ENCODE data around the gene ENPP3.
A peak's percentile ranks its signal among the peaks of the same experiment; 100 is the strongest.
"Not testable (repeated sequence)": the region's sequence is repeated elsewhere in the genome, so short reads cannot be mapped to it uniquely, and the experiment has no call there.

ENPP3 gene

GRCh38 chr6:131685266-131685780 lies 48.2 kb downstream of the ENPP3 start:
- no peak for DNase-seq (ENCODE audit: low spot score)

GRCh38 chr6:131687022-131687421 lies 49.9 kb downstream of the ENPP3 start:
- no peak for DNase-seq (ENCODE audit: low spot score)

GRCh38 chr6:131688286-131688685 lies 51.2 kb downstream of the ENPP3 start:
- DNase-seq (ENCODE audit: low spot score), result no peak

GRCh38 chr6:131692031-131692430 lies 54.9 kb downstream of the ENPP3 start:
- DNase-seq (ENCODE audit: low spot score), result no peak

- DNase-seq (ENCODE audit: low spot score), result no peak
Measured at GRCh38 chr6:131692589-131692988, 55.5 kb downstream of the ENPP3 start.

DNA sequence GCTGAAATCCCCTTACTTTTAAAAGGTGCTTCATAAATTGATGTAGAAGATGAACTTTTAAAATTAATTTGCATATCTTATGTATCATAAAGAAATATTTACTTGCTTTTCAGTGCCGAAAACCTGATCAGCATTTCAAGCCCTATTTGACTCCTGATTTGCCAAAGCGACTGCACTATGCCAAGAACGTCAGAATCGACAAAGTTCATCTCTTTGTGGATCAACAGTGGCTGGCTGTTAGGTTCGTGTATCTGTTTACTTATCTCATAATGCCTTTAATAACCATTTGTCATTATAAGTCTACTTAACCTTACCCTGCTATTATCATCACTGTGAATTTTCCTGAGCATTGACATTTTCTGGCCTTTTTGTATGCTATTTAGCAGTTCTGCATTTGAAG lies 56.3 kb downstream of the ENPP3 start:
- DNase-seq (ENCODE audit: low spot score), result no peak

DNA sequence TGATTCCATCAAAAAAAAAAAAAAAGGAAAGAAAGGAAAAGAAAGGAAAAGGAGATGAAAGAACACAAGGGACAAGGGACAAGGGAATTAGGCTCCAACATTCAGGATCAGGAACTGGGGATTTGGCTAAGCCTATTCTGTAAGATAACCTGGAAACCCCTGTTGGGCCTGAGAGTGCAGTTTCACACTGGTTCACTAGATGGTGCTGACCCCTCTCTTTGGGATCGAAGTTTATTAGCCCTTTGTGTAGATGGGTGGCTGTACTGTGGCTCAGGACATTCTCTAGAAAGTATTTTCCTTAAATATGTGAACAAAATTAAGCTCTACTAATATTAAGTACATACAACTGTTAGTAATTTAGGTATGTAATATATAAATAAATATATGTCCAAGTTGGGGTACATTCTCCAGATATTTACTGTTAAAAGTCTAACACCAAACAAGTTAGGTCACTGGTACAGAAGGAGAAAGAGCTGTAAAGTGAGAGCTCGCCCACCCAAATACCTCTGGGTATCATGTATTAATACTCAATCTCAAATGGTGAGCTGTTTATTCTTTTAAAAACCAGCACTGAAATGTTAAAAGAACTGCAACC lies 57.8 kb downstream of the ENPP3 start:
- DNase-seq (ENCODE audit: low spot score), result peak; percentile 84

DNA sequence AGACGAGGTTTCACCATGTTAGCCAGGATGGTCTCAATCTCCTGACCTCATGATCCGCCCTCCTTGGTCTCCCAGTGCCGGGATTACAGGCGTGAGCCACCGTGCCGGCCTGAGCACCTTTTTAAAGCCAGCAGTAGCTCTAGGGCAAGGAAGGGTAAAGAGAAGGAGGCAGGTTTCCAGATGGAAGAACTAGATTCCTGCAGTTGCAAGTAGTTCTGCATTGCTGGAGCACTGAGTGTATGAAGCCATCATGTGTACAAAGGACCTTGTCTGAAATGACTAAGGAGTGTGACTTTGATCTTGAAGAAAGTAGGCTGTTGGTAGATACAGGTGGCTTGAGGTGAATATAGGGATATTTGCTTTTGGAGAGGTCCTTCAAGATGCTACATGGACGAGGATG lies 59.9 kb downstream of the ENPP3 start:
- no peak for DNase-seq (ENCODE audit: low spot score)

DNA sequence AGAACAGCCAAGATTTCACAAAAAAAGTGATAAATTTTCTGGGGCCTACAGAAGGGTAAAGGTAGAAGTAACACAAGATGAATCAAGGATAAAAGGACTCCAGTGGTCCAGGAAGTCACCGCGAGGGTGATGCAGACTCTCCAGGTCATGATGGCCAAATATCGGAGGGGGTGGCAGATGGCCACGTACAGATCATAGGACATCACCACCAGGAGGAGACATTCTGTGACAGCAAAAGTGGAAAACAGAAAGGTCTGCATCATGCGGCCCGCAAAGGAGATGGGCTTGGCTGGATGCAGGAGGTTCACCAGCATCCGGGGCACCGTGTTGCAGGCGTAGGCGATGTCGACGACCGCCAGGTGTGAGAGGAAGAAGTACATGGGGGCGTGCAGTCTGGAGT lies 63.7 kb downstream of the ENPP3 start:
- DNase-seq (ENCODE audit: low spot score), result not testable (repeated sequence)

DNA sequence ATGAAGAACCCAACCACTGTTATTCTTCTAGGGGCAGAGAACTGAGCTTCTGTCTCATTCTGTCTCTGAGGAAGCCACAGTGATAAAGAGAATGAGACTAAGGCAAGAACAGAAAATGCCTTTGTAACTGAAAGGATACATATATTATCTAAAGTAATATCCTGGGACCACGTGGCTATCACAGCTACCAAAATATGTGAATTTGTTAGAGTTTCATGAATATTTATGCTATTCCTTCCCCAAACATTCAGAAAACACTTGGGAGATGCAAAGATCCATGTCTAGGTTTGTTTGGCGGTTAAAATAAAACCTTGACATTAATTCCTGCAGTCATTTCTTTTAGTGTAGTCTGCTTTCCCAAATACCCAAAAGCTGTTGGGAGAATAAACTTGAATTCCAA lies 66.8 kb downstream of the ENPP3 start:
- not testable (repeated sequence) for DNase-seq (ENCODE audit: low spot score)

DNA sequence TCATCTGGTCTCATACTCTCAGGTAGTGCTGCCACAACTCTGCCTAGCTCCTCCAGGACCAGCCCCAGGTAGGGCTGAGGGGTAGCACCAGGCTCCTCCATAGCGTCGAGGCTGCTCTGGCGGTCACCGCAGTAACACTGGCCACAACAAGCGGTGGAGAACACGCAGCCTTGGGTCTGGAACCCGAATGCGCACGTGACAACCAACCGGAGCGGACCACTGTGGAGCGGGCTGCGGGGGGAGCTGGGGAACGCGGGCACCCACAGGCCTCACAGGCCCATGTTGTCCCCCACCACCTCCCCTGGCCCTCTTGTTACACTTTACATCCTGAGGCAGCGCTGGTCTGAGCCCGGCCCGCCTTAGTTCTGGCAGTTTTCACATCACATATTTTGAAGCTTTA lies 73.8 kb downstream of the ENPP3 start, which contains the start of gene CTAGE9:
Gene CTAGE9 (minus strand): TSS at position 101 of the 400 bp plus-strand sequence. CDS start 0 bp downstream, at position 101.
- not testable (repeated sequence) for DNase-seq (ENCODE audit: low spot score)

- not testable (repeated sequence) for DNase-seq (ENCODE audit: low spot score)
Measured at GRCh38 chr6:131715567-131715966, 78.5 kb downstream of the ENPP3 start.

DNA sequence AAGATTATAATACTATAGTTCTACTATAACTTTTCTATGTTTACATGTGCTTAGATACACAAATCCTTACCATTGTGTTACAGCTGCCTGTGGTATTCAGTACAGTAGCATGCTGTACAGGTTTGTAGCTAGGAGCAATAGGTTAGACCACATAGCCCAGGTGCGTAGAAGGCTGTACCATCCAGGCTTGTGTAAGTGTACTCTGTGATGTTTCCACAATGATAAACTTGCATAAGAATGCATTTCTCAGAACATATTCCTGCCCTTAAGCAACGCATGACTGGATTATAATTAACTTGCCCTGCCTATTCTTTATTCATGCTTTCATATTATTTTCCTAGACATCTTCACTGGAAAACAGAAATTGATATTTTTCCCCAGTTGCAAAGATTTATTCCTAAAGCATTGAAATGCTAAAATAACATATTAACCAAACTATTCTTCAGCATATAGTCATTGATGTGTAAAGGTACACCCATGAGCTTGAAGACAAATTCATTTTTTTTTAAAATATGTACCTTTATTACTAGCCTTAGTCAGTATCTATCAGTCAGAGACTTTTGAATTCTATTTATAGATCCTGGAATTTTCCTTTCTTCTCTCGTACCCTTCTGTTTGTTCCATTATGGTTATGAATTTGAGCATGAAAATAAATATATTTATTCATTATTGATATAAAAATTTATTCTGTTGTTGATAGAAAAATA lies 80.9 kb downstream of the ENPP3 start:
- DNase-seq (ENCODE audit: low spot score), result no peak

DNA sequence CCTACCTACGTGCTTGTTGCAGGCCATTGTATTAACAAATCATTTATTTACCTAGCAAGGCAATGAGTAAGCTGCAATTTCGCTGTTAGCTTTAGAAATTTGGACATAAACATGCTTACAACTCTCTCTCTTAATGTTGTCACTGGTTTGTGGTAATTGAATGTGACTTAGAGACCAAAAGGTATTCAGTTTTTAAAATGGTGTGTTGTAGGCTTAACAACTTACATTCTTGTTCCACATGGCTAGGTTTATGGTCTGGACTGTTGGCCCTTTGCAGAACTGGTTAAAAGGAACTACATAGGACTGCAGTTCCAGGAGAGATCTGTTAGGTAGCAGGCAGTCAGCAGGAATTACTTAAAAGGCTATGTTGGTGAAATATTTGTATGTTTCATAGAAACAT lies 84.1 kb downstream of the ENPP3 start:
- DNase-seq (ENCODE audit: low spot score), result no peak

DNA sequence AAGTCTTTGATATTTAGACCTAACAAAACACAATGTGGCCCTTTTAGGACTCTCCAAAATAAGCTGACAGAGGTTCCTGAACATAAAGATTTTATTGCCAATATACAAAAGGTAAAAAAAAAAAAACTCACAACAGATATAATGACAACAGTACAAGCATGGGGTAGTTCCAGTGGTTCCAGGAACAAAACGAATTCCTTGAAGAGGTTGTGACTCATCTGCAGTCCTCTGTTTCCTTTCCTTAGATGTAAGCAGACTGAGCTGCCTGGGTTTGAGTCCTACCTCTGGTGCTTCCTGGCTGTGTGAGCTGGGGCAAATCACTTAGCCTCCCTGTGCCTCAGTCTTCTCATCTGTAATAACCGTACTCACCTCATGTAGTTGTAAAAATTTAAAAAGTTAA lies 87.0 kb downstream of the ENPP3 start:
- DNase-seq (ENCODE audit: low spot score), result no peak

DNA sequence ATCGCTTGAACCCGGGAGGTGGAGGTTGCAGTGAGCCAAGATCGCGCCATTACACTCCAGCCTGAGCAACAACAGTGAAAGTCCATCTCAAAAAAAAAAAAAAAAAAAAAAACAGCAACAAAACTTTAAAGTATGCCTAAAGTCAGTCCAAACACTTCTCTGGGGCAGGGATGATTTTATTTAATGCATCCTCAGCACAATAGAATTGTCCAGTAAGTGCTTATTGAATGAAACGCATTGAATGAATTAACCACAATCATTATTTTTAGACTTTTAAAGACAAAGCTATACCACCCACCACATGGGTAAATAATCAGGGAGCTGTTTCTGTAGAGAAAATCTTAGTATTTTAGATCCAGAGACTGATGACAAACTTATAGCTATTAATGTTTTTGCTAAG lies 90.4 kb downstream of the ENPP3 start:
- no peak for DNase-seq (ENCODE audit: low spot score)

GRCh38 chr6:131727868-131728267 lies 90.8 kb downstream of the ENPP3 start:
- DNase-seq (ENCODE audit: low spot score), result no peak

DNA sequence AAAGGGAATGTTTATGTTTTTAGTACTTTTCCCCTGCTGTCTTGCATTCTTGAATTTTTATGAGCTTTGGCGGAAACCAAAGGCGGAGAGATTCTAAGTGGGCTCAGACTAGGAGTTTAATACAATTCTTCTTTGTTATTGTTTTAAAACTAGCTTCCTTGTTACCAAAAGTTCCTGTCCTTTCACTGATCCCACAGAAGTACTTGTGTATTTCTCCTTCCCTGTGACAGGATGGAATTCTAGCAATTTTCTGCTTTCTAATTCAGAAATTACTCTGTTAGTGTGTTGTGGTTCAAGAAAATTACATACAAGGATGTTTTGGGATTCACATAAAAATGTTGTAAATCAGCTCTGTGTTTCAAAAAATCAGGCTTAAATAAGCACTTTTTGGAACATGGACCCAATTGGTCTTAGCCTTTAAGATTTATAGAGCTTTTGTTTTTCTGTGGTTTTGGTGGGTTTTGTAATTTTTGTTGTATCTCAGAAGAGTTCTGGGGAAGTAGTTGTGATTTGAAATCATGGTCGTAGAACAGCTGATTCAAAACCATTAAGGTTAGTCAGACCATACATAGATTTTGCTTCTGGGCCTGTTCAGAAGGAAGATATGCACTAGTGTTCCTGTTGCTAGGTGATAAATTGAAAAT lies 91.3 kb downstream of the ENPP3 start:
- peak; percentile 12 for DNase-seq (ENCODE audit: low spot score)

DNA sequence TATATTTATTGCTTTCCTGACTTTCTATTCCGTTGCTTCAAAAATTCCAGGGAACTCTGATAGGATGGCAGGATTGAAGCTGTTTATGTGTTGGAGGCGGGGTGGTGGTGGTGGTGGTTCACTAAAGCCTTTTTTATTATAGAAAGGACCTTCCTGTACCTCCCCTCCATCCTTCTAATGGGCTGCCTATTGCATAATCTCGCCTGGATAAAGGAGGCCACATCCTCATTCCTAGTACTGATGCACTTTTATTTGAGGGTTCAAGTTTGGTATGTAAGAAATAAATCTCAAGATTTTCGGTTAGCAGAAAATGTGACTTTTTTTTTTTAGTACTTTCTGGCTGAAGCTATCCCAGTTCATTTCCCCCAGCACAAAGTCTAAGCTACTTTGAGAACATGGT lies 92.4 kb downstream of the ENPP3 start:
- DNase-seq (ENCODE audit: low spot score), result no peak

DNA sequence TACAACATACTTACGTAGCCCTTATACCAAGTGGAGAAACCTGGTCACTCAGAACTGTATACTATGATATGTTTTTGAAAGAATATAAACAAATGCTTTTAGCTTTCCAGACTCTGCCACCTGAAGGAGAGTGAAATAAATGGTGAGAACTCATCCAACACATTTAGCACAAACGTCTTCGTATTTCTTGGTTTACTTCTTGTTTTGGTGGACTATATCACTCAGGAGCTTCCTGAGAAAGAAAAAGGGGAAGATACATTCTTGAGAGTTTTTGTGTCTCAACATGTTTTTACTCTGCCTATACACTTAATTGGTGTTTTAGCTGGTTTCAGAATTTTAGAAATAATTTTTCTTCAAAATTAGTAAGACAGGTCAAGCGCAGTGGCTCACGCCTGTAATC lies 93.2 kb downstream of the ENPP3 start:
- DNase-seq (ENCODE audit: low spot score), result no peak

DNA sequence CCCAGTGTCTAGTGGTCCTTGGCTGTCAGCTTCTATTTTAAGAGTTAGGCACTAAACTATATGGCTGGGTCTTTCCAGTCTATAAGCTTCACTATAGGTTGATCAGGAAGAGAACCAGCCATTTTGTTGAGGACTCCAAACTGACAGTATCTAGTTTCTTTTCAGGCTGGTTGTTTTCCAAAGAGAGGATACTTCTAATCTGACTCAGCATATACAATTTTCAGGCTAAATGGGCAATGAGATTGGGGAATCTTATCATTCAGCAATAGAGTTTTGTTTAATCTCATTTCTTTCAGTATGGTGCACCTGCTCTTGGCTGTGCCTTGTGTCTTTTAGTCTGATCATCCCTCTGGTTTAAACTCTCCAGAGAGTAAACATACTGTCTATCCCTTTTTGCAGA lies 94.1 kb downstream of the ENPP3 start:
- DNase-seq (ENCODE audit: low spot score), result no peak

GRCh38 chr6:131733376-131734016 lies 96.4 kb downstream of the ENPP3 start:
- DNase-seq (ENCODE audit: low spot score), result peak; percentile 68
